Globus pallidus (tissue), 1 donor: ENCODE measurements around the gene MAST4.

ENCODE experiments used
- DNase-seq: peaks from one replicate; pipeline ENCODE4 v3.0.0-alpha.2; 2015; ENCODE audit warnings: low spot score

The MAST4 gene

GRCh38 chr5:67189079-67189354 lies 592.8 kb downstream of the MAST4 start:
- no peak for DNase-seq

GRCh38 chr5:67189931-67190330 lies 593.7 kb downstream of the MAST4 start:
- DNase-seq = no peak

- no peak for DNase-seq
These were observed 594.2 kb downstream of the MAST4 start for GRCh38 chr5:67190410-67190809.

- no peak for DNase-seq
These were observed 594.7 kb downstream of the MAST4 start for GRCh38 chr5:67190861-67191260.

- peak; percentile 51 for DNase-seq
These were observed 596.7 kb downstream of the MAST4 start for GRCh38 chr5:67192719-67193438.

- no peak for DNase-seq
These were observed 597.2 kb downstream of the MAST4 start for GRCh38 chr5:67193439-67193807.

GRCh38 chr5:67194166-67194565 lies 598.0 kb downstream of the MAST4 start:
- no peak for DNase-seq

- DNase-seq = peak; percentile 37
These were observed 599.4 kb downstream of the MAST4 start for GRCh38 chr5:67195406-67196275.

GRCh38 chr5:67196537-67197059 lies 600.4 kb downstream of the MAST4 start, which contains the start of gene CD180:
CD180 (minus strand) TSS chr5:67196799; CDS start chr5:67196641, 158 bp downstream.
- peak; percentile 94 for DNase-seq

GRCh38 chr5:67197536-67197935 lies 601.3 kb downstream of the MAST4 start:
- no peak for DNase-seq

GRCh38 chr5:67198917-67199316 lies 602.7 kb downstream of the MAST4 start:
- DNase-seq = no peak

GRCh38 chr5:67199859-67200258 lies 603.7 kb downstream of the MAST4 start:
- DNase-seq = no peak

GRCh38 chr5:67200809-67201562 lies 604.8 kb downstream of the MAST4 start:
- DNase-seq = no peak

GRCh38 chr5:67201897-67202549 lies 605.8 kb downstream of the MAST4 start:
- DNase-seq = no peak

GRCh38 chr5:67202828-67203227 lies 606.6 kb downstream of the MAST4 start:
- DNase-seq = peak; percentile 16

- no peak for DNase-seq
These were observed 607.5 kb downstream of the MAST4 start for GRCh38 chr5:67203701-67204074.

- no peak for DNase-seq
These were observed 608.6 kb downstream of the MAST4 start for GRCh38 chr5:67204821-67205220.

GRCh38 chr5:67205981-67206380 lies 609.8 kb downstream of the MAST4 start:
- DNase-seq = no peak

GRCh38 chr5:67206461-67206860 lies 610.3 kb downstream of the MAST4 start:
- DNase-seq = no peak

GRCh38 chr5:67206929-67207328 lies 610.7 kb downstream of the MAST4 start:
- no peak for DNase-seq

GRCh38 chr5:67208403-67208802 lies 612.2 kb downstream of the MAST4 start:
- no peak for DNase-seq
